Mesenteric fat pad (tissue), 1 donor: Measurements from ENCODE around the gene GPN1. TPM values are rescaled to one million over a fixed set of nuclear protein-coding genes. Genes with fewer than 3 reads are reported as not detected.
"Not testable (repeated sequence)": the region's sequence is repeated elsewhere in the genome, so short reads cannot be mapped to it uniquely, and the experiment has no call there.

ENCODE experiments used
- DNase-seq: peaks from one replicate; pipeline ENCODE4 v3.0.0-alpha.2; 2020; ENCODE audit warnings: low spot score
- total RNA-seq: library from RNA; stranded (reverse); fragmentation: NEBNext Ultra II Directional; extraction: Animal tissue kit (Norgen Biotek cat#: 25700); gene quantifications from one replicate; pipeline ENCODE4 v1.2.1, GENCODE V29; 2021
- donor health status: DM: yes; HTN: yes; CAD: no.

The GPN1 gene
- total RNA-seq, 1 donor from 2014 or later, result 23.1 TPM

- not testable (repeated sequence) for DNase-seq
Measured at GRCh38 chr2:27626921-27627320, 1.9 kb upstream of the GPN1 start.

GRCh38 chr2:27627963-27628766 is 685 bp upstream of the GPN1 start:
- DNase-seq, result no peak

DNA sequence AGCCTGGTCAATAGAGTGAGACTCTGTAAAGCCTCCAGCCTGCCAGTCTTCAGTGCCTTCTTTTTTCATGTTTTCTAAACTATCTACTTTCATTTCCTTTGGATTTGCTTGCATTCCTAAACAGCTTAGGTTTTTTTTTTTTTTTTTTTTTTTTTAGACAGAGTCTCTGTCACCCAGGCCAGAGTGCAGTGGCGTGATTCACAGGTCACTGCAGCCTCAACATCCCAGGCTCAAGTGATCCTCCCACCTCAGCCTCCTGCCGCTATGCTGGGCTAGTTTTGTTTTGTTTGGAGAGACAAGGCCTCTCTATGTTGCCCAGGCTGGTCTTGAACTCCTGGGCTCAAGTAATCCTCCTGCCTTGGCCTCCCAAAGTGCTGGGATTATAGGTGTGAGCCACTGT is 1.4 kb downstream of the GPN1 start:
- not testable (repeated sequence) for DNase-seq

GRCh38 chr2:27634291-27634690 is 5.4 kb downstream of the GPN1 start:
- DNase-seq, result no peak

DNA sequence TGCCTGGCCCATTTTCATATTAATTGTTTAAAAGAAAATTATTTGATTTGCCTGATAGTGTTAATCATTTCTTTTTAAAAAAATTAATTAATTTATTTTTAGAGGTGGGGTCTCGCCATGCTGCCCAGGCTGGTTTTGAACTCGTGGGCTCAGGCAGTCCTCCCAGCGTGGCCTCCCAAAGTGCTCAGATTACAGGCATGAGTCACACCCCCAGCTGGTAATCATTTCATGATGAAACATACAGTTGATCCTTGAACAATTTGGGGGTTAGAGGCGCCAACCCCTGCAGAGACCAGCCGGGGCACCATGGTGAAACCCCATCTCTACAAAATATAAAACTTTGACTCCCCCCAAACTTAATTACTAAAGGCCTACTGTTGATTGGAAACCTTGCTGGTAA is 7.9 kb downstream of the GPN1 start:
- DNase-seq, result no peak

GRCh38 chr2:27638037-27638637 is 9.3 kb downstream of the GPN1 start:
- DNase-seq, result no peak

GRCh38 chr2:27638709-27639108 is 9.9 kb downstream of the GPN1 start:
- DNase-seq, result no peak

DNA sequence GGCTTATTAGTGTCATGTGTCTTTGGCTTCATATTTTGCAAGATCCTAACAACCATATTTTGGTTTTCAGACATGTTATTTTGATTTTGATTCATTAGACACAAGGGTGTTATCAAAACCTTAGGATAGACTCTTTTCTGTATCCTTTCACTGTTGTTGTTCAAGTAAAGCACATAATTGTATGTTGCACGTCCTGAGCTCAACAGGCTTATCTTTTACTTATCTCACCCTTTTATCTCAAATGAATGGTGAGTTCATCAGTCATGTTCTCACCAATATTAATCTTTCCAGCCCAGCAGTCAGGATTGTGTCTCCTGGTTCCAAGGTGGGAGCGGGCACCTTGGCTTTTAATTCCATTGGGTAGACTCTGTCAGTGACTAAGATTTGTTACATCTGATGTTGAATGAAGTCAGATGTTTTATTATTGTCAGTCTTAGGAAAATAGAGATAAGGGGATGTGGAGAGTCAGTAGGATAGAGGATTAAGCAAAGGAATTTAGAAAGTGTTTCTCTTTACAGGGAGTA is 11.9 kb downstream of the GPN1 start:
- no peak for DNase-seq

DNA sequence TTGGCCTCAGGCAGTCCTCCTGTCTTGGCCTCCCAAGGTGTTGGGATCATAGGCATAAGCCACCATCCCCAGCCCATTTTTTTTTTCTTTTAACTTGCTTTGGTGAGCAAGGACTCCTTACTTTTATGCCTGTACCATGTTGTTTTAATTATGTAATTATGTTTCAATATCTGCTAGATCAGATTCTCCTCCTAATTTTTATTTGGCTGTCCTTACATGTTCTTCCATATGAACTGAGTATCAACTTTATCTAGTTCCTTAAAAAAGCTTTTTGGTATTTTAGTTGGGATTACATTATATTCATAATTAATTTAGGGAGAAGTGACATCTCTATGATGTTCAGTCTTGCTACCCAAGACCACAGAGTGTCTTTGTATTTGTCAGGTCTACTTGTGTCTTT is 16.3 kb downstream of the GPN1 start:
- no peak for DNase-seq

- DNase-seq, result no peak
Measured at GRCh38 chr2:27647289-27647688, 18.4 kb downstream of the GPN1 start.

DNA sequence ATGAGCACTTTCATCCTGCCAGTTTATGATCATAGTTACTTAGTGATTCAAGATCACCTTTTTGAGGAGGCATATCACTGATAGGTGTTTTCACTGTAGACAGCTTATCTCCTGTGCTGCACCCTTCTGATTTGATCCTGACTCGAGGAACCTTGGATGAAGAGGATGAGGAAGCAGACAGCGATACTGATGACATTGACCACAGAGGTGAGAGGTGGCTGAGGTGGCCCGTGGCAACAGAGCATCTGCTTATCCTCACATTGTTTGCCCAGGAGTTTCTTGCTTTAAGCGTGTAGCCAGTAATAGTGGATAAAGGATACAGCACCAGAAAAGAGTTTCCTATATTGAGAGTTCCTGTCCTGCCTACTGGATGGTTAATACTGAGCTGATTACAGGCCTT is 18.9 kb downstream of the GPN1 start:
- DNase-seq, result no peak

- no peak for DNase-seq
Measured at GRCh38 chr2:27651056-27651455, 22.2 kb downstream of the GPN1 start.

DNA sequence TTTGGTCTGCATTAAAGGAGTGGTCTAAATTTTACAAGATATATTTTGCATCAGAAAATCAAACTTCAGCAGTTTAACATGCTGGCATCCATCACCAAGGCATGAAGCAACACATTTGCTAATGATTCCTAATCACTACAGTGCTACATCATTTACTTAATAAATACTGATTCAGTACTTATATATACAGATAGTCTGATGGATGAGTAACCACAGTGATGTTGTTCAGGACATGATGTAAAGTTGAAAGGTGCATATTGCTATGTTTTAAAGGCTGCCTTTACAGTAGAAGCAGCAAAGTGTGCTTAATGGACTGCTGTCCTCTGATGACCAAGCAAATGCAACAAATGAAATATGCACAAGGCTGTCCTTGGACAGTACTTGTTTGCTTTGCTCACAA is 23.5 kb downstream of the GPN1 start:
- no peak for DNase-seq

DNA sequence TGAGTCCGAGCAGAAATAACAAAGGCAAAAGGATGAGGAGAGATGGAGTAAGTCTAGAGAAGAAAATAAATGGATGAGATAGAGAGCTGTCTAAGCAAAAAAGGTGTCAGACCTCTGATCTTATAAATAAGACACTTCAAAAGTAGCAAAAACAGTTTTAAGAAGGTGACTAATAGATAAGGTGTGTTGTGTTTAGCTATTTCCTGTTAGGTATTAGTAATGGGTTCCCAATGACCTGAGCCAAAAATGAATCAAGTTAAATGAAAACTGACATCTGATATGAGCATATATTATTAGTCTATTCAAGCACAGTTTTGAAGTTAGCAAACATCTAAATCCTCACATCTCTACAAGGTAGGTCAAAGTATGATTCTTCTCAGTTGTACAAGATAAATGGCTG is 23.9 kb downstream of the GPN1 start:
- no peak for DNase-seq

GRCh38 chr2:27653397-27653796 is 24.5 kb downstream of the GPN1 start:
- DNase-seq, result no peak

DNA sequence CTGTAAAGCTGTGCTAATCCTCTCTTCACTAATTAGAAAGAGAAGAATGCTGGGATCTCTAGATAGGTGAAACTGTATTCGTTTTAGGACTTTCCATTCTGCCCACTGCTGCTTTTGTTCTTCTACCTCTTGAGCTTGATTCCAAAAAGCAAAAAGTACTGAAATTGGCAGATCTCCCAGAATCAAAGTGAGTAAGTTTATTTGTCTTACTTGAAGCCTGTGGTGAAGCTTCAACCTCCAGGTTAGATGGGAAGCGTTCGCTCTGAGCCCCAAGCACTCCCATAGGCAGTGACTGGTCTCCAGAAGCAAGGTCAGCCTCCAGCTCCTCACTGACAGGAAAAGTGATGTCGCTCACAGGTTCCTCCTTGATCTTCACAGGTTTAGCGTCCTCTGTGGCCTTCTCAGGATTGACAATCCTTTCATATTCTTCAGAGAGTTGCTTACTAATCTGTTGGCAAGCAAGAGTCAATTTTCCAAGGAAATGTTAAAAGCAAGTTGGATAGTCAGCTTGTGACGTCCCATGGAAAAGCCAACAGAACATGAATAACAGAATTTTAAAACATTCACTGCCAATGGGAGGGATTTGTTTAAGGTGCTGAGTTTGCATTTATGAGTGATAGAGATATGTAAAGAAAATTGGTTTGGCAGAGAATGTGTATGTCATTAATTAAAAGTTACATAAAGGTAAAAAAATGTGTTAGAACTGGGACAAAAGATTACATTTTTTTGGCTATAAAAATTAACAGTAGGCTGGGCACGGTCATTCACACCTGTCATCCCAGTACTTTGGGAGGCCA is 26.5 kb downstream of the GPN1 start:
- no peak for DNase-seq

GRCh38 chr2:27661371-27661770 is 32.5 kb downstream of the GPN1 start:
- DNase-seq, result no peak

GRCh38 chr2:27663285-27664153 is 34.7 kb downstream of the GPN1 start, which contains the start of the genes SLC4A1AP and SUPT7L:
TSS of gene SLC4A1AP (plus strand) at chr2:27663889. CDS start at chr2:27663915, 26 bp downstream.
TSS of gene SUPT7L (minus strand) at chr2:27663614. CDS start at chr2:27662192, 1,422 bp downstream.
- no peak for DNase-seq

DNA sequence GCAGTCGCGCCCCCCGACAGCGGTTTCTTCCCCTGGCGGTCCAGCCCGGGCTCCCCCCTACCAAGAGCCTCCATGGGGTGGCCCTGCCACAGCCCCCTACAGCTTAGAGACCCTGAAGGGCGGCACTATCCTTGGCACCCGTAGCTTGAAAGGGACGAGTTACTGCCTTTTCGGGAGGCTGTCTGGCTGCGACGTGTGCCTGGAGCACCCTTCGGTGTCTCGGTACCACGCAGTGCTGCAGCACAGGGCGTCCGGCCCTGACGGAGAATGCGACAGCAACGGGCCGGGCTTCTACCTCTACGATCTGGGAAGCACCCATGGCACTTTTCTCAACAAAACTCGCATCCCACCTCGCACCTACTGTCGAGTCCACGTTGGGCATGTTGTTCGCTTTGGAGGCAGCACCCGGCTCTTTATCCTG is 35.3 kb downstream of the GPN1 start:
- DNase-seq, result no peak

DNA sequence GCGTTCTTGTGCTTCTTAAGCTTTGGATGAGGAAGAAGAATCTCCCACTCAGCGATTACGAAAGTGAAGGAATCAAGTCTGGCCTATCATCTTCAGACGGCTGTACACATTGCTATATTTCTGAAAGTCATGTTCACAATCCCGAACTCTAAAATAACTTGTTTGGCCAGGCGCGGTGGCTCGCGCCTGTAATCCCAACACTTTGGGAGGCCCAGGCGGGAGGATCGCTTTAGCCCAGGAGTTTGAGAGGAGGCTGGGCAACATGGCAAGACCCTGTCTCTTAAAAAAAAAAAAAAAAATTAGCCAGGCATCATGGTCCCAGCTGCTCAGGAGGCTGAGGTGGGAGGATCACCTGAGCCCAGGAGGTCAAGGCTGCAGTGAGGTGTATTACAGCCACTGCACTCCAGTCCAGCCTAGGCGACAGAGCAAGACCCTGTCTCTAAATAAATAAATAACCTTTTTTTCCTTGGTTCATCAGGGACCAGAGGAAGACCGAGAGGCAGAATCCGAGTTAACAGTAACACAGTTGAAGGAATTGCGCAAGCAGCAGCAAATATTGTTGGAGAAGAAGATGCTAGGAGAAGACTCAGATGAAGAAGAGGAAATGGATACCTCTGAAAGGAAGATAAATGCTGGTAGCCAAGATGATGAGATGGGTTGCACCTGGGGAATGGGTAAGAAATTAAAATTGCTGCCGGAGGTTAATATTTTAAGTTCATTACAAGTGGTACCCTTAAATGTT is 35.9 kb downstream of the GPN1 start:
- no peak for DNase-seq
